MM.1S (cell line): ENCODE measurements around the gene ZMIZ1.

Experiments used
- CTCF ChIP-seq: fragments of 300-600 bp; sonication (generic); IDR thresholded peaks from 2 replicates; pipeline ENCODE4 v1.5.1; 2016; ENCODE audit warnings: antibody characterized with exemption, low read length, mixed read lengths
- EZH2 ChIP-seq: fragments of 300-600 bp; sonication (generic); optimal IDR thresholded peaks from 2 replicates; pipeline ENCODE3; 2017; ENCODE audit warnings: low read depth, mild to moderate bottlenecking, antibody characterized with exemption, low read length, mixed read lengths

- no peak for TF ChIP-seq CTCF
- no peak for TF ChIP-seq EZH2
These were observed 262.9 kb downstream of the ZMIZ1 start for GRCh38 chr10:79331709-79332108.
